HTR-8/SVneo (cell line): ENCODE data around the gene CENPP.

Experiments used
- DNase-seq: peaks from one replicate; pipeline ENCODE4 v3.0.0; 2011; ENCODE audit warnings: low spot score, mixed read lengths; ENCODE audit not compliant: insufficient read length
- FAIRE-seq: peaks from 2 replicates; lab custom pipeline; 2011; peaks lifted over from hg19 to GRCh38; lab: Jason Lieb, UNC

The CENPP gene

DNA sequence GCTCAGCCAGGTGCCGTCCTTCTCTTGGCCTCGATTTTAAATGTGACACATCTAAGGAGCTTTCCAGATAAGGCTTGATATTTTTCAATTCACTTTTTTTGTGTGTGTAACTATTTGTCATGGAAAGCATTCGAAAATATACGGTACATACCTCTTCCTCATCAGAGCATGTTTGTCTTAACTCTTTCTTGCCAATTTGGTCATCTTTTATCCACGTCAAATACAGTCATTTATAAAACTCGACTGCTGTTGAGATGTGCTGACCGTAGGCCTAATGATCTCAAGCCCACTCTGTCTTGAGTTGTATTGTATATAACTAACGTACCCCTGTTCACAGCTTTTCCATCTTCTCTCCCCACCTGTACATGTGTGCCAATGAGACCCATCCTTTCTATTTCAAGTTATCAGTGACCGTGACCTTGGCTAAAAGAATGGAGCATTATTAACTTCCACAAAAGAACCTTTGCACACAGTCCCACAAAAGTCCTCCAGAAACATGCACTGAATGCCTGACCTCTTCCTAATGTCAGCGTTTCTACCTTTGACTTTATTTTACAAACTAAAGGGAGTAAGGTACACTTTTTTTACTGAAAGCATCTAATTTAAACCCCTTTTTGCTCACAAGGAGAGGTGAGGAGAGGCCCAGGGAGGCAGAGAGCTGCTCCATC, 282.6 kb downstream of the CENPP start:
- no peak for FAIRE-seq
- DNase-seq, result no peak

- no peak for FAIRE-seq
- DNase-seq, result no peak
Measured at GRCh38 chr9:92608909-92609445, 283.2 kb downstream of the CENPP start.

- DNase-seq, result no peak
- FAIRE-seq, result no peak
Measured at GRCh38 chr9:92610470-92611420, 285.0 kb downstream of the CENPP start.

GRCh38 chr9:92611621-92612285, 286.0 kb downstream of the CENPP start:
- FAIRE-seq (no peak), DNase-seq (no peak)

DNA sequence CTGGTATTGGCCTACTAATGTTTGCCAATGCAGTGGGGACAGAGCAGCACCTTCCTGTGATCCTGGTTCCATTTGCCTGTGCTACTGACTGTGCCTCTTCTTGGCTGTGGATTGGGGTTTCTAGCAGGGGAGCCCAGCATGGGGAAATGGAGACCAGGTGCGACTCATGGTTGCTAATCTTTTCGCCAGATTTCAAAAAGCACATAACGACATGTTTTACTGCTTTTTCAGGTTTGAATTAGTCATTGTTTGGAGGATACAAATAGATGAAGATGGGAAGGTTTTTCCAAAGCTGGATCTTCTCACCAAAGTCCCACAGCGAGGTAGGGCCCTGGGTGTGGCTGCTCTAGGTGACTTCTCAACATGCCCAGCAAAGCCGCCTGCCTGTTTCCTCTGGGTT, 286.5 kb downstream of the CENPP start:
- DNase-seq, result no peak
- no peak for FAIRE-seq

DNA sequence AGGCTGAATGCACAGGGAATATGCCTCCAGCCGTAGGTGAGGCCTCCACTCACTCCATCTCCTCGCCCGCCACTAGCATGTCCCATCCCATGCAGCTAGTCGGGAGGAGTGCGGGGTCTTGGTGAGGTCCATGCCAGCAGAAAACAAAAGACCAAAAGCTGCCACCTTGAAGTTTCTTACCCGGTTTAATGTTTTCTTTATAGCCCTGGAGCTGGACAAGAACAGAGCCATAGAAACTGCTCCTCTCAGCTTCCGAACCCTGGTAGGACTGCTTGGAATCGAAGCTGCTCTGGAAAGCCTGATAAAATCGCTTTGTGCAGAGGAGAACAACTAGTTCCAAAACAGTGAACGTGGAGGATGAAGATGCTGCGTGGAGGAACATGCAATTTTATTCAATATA, 287.1 kb downstream of the CENPP start:
- DNase-seq (no peak), FAIRE-seq (no peak)

DNA sequence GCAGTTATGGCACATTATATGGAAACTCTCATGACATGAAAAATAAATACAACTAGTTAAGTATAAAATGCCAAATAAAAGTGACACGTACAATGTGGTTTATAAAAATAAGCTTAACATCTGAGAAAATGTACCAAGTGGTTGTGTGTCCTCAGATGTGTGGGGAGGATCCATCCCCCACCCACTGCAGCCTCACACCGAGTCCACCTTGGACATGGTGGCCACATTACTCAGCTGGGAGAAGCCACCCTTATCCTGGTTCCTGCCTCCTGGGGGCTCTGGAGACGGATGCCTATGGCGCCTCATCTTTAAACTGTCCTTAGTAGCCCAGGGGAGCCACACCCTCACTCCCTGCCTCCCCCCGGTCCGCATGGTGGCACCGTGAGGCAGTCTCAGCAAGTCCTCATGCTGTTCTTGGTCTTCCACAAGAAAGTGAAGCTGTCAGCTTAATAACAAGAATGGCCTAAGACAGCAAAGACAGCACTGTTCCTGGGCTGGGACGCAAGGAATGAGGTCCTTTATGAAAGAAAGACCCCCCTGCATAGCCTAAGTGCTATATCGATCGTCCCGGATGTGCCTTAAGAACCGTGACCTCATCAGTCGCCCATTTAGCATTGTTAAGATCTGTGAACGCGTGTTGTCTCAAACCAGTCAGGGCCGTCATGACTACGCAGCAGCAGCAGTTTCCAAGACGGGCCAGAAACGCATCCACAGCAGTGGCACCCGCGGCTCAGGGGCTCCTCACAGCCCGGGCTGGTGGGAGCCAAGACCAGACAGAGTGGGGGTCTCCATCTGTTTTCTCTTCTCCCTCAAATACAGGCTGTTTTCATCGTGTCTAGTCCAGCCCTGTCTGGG, 287.7 kb downstream of the CENPP start:
- no peak for DNase-seq
- no peak for FAIRE-seq

- DNase-seq (no peak), FAIRE-seq (no peak)
Measured at GRCh38 chr9:92614123-92614510, 288.4 kb downstream of the CENPP start.

GRCh38 chr9:92614763-92615461, 289.2 kb downstream of the CENPP start:
- no peak for FAIRE-seq
- DNase-seq, result no peak

- DNase-seq, result no peak
- FAIRE-seq, result no peak
Measured at GRCh38 chr9:92615790-92616189, 290.0 kb downstream of the CENPP start.

GRCh38 chr9:92616199-92616641, 290.5 kb downstream of the CENPP start:
- FAIRE-seq, result no peak
- no peak for DNase-seq

DNA sequence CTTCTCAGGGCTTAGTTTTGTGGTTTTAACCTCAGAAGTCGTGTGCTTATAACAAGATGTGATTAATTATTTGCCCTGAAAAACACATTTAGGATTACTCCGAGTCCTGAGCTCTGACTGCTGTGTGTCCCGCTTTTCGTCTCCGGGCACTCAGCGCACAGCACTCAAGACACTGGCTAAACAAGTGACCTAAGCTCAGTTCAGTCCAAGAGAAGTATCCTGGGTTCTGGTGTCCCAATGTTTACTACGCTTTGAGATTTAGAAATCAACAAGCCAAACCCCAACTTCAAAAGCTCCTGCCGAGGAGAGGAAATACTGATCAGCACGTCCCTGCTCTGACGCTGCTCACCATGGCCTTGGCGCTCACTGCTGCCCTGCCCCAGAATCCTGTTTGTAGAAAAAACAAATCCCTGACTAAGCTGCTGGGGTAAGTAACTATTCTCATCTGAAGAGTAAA, 290.9 kb downstream of the CENPP start:
- no peak for FAIRE-seq

DNA sequence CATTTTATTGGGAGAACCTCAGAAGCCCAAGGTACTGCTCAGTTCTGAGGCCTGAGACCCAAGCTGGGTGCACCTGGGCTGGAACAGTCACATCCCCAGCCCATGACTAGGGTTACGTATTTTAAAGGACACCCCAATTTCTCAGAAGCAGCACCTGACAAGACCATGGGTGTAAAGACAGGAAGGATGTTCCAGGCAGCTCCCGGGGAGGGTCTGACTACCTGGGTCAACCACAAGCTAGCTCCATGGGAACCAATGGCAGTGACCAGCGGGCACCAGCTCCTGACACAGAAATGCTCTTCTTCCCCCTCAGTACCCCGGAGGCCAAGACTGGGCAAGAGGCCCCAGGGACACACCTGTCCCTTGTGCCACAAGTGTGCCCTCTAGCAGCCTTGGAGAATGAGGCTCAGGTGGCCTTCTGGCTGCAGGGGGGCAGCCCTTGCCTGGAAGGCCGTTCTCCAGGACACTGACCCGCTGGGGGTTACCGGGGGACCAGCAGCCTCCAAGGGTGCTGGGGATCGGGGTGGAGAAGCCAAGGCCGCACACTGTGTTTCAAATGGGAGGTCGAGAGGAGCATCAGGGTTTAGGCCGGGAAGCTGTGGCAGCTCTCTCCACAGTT, 291.6 kb downstream of the CENPP start:
- FAIRE-seq (no peak), DNase-seq (no peak)

More for the DNA sequence above, 290.9 kb downstream of the CENPP start:
- DNase-seq, result no peak

GRCh38 chr9:92617951-92618510, 292.3 kb downstream of the CENPP start:
- FAIRE-seq (no peak), DNase-seq (no peak)

DNA sequence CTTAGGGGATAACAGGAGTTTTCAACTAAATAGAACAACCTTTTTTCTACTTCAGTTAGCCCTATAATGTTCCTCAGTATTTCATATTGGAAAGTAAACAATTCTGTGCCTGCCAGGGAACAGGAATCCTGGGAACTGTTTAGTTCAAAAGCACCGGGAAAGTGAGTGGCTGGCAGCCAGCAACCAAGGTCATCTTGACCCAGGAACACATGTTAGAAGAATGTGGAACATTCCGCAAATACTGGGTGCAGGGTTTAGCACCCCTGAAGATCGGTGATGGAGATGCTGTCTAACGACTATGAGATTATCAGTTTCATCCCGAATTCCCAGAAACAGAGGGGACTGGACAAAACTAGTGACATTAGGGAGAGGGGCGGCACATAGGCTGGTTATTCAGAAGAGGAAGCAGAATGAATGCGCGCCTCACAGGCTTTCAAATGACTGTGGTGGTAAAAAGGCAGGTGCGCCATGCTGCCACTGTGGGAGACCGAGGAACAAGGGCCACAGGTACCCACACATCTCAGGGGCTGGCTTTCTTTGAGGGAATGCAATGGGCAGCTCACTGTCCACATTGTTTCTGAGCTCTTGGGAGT, 293.0 kb downstream of the CENPP start:
- DNase-seq, result no peak
- no peak for FAIRE-seq

- DNase-seq, result no peak
- FAIRE-seq, result no peak
Measured at GRCh38 chr9:92619601-92620300, 294.0 kb downstream of the CENPP start.

- FAIRE-seq (no peak), DNase-seq (no peak)
Measured at GRCh38 chr9:92620845-92621244, 295.1 kb downstream of the CENPP start.
